ENCODE results near the gene JAML.

The JAML gene

GRCh38 chr11:118259138-118259537 lies 34.3 kb upstream of the JAML start:
- Histone ChIP-seq H3K79me2 (ENCODE audit: insufficient read depth, low read length) (no peaks in the 10 kb centered on the region), H2AFZ (ENCODE audit: low read length) (no peak overlapping the region), H3K27me3 (ENCODE audit: insufficient read depth, low read length, poor library complexity, severe bottlenecking) (peaks cover 64% of the 10 kb centered on the region), H3K9ac (ENCODE audit: low read depth, low read length, poor library complexity, severe bottlenecking) (no peak overlapping the region), H3K9me3 (ENCODE audit: insufficient read depth, low read depth, low read length) (peaks cover 2% of the 10 kb centered on the region; the same call in 1 of the 2 replicates), H3K4me1 (ENCODE audit: insufficient read depth, low read length, poor library complexity, severe bottlenecking) (peaks cover 4% of the 10 kb centered on the region), H3K4me2 (ENCODE audit: low read depth, low read length, poor library complexity, severe bottlenecking) (no peak overlapping the region), H3K4me3 (ENCODE audit: low read length, poor library complexity, severe bottlenecking) (no peak overlapping the region), H3F3A (ENCODE audit: low read depth) (no peaks in the 10 kb centered on the region), H3K9me2 (replicated peaks; ENCODE audit: low read depth, low read length) (no peaks in the 10 kb centered on the region), H3K36me3 (ENCODE audit: insufficient read depth, low read length) (no peaks in the 10 kb centered on the region), H4K20me1 (ENCODE audit: insufficient read depth, low read length, poor library complexity, severe bottlenecking) (no peaks in the 10 kb centered on the region)
- no peak for TF ChIP-seq CTCF (conservative IDR thresholded peaks at IDR 0.05; ENCODE audit: low read length)
- no peak for TF ChIP-seq EZH2phosphoT487 (IDR thresholded peaks at IDR 0.05; ENCODE audit: borderline replicate concordance)

GRCh38 chr11:118258410-118258809 lies 33.6 kb upstream of the JAML start:
- H3F3A ChIP-seq (ENCODE audit: low read depth), result no peaks in the 10 kb centered on the region
- TF ChIP-seq EZH2phosphoT487 (IDR thresholded peaks at IDR 0.05; ENCODE audit: borderline replicate concordance) (no peak), CTCF (conservative IDR thresholded peaks at IDR 0.05; ENCODE audit: low read length) (peak; percentile 68)
- H3K4me3 ChIP-seq (ENCODE audit: low read length, poor library complexity, severe bottlenecking), result no peak overlapping the region
- peaks cover 2% of the 10 kb centered on the region; the same call in 1 of the 2 replicates for H3K9me3 ChIP-seq (ENCODE audit: insufficient read depth, low read depth, low read length)
- no peaks in the 10 kb centered on the region for H3K9me2 ChIP-seq (replicated peaks; ENCODE audit: low read depth, low read length)
- H3K9ac ChIP-seq (ENCODE audit: low read depth, low read length, poor library complexity, severe bottlenecking), result no peak overlapping the region
- H3K79me2 ChIP-seq (ENCODE audit: insufficient read depth, low read length), result no peaks in the 10 kb centered on the region
- no peaks in the 10 kb centered on the region for H3K36me3 ChIP-seq (ENCODE audit: insufficient read depth, low read length)
- H3K4me1 ChIP-seq (ENCODE audit: insufficient read depth, low read length, poor library complexity, severe bottlenecking), result no peaks in the 10 kb centered on the region
- H3K27me3 ChIP-seq (ENCODE audit: insufficient read depth, low read length, poor library complexity, severe bottlenecking), result peaks cover 64% of the 10 kb centered on the region
- no peak overlapping the region for H3K4me2 ChIP-seq (ENCODE audit: low read depth, low read length, poor library complexity, severe bottlenecking)
- H4K20me1 ChIP-seq (ENCODE audit: insufficient read depth, low read length, poor library complexity, severe bottlenecking), result no peaks in the 10 kb centered on the region
- H2AFZ ChIP-seq (ENCODE audit: low read length), result no peak overlapping the region

GRCh38 chr11:118252688-118253087 lies 27.9 kb upstream of the JAML start:
- peak overlapping the region; percentile 77 for H3K4me3 ChIP-seq (ENCODE audit: low read length, poor library complexity, severe bottlenecking)
- H3K4me1 ChIP-seq (ENCODE audit: insufficient read depth, low read length, poor library complexity, severe bottlenecking), result peaks cover 7% of the 10 kb centered on the region
- peak overlapping the region; percentile 55 for H3K4me2 ChIP-seq (ENCODE audit: low read depth, low read length, poor library complexity, severe bottlenecking)
- TF ChIP-seq EZH2phosphoT487 (IDR thresholded peaks at IDR 0.05; ENCODE audit: borderline replicate concordance), result no peak
- TF ChIP-seq CTCF (conservative IDR thresholded peaks at IDR 0.05; ENCODE audit: low read length), result no peak
- no peaks in the 10 kb centered on the region for H4K20me1 ChIP-seq (ENCODE audit: insufficient read depth, low read length, poor library complexity, severe bottlenecking)
- no peaks in the 10 kb centered on the region for H3K9me2 ChIP-seq (replicated peaks; ENCODE audit: low read depth, low read length)
- H3K9ac ChIP-seq (ENCODE audit: low read depth, low read length, poor library complexity, severe bottlenecking), result no peak overlapping the region
- peak overlapping the region; percentile 97 for H2AFZ ChIP-seq (ENCODE audit: low read length)
- peaks cover 97% of the 10 kb centered on the region for H3K27me3 ChIP-seq (ENCODE audit: insufficient read depth, low read length, poor library complexity, severe bottlenecking)
- H3K9me3 ChIP-seq (ENCODE audit: insufficient read depth, low read depth, low read length), result no peaks in the 10 kb centered on the region
- H3F3A ChIP-seq (ENCODE audit: low read depth), result no peaks in the 10 kb centered on the region
- no peaks in the 10 kb centered on the region for H3K36me3 ChIP-seq (ENCODE audit: insufficient read depth, low read length)
- H3K79me2 ChIP-seq (ENCODE audit: insufficient read depth, low read length), result no peaks in the 10 kb centered on the region
